ENCODE measurements around the gene ZNRF1.

- TF ChIP-seq REST (IDR thresholded peaks at IDR 0.05; ENCODE audit: insufficient read depth in 1 of 2, low read depth in 2 of 2, low read length in 2 of 2): no peak
- TF ChIP-seq TAF1 (IDR thresholded peaks at IDR 0.05; ENCODE audit: borderline replicate concordance, insufficient read depth, low read length): no peak
- TF ChIP-seq FOXP2 (optimal IDR thresholded peaks at IDR 0.05; ENCODE audit: borderline replicate concordance, extremely low read depth, extremely low read length, insufficient read depth): no peak
These were observed 72.8 kb downstream of the ZNRF1 start for GRCh38 chr16:75071621-75072020.

All from PFSK-1 (cell line).